HEK293 (cell line): ENCODE data around the gene ARHGAP8.

Source experiments
- CTCF ChIA-PET: fragments of 350-600 bp; formaldehyde crosslinking; extraction: SDS; loops from one replicate; lab custom pipeline; 2021; ENCODE audit warnings: antibody characterized with exemption; lab: Yijun Ruan, JAX
- POLR2A ChIA-PET: fragments of 300-600 bp; formaldehyde crosslinking; extraction: SDS; loops from one replicate; lab custom pipeline; 2020; ENCODE audit warnings: antibody characterized with exemption, inconsistent platforms; lab: Yijun Ruan, JAX
- H3K27ac ChIP-seq: fragments of 200-500 bp; sonication (Bioruptor generic); 2 replicates; pipeline ENCODE4 v1.5.1; 2014; ENCODE audit warnings: low read depth, low read length, control low read depth, inconsistent platforms; ENCODE audit errors: extremely low read depth
- H3K36me3 ChIP-seq, 2 experiments: fragments of 200-500 bp in 1 of 2; sonication (Bioruptor generic) in 1 of 2; 1 replicate in 1 of 2; 2 replicates in 1 of 2; pipeline ENCODE4 v1.5.1; 2014 to 2017; ENCODE audit warnings: inconsistent platforms in 2 of 2, low read length in 2 of 2; ENCODE audit not compliant: control insufficient read depth in 2 of 2, insufficient read depth in 1 of 2
- H3K4me1 ChIP-seq: fragments of 200-500 bp; sonication (Bioruptor generic); 2 replicates; pipeline ENCODE4 v1.5.1; 2014; ENCODE audit warnings: mild to moderate bottlenecking, low read length, inconsistent platforms; ENCODE audit not compliant: control insufficient read depth, insufficient read depth
- H3K4me3 ChIP-seq: 2 replicates; pipeline ENCODE4 v1.5.1; 2011; ENCODE audit warnings: low read depth, mild to moderate bottlenecking, control low read depth, low read length, moderate library complexity
- H3K9me3 ChIP-seq: fragments of 200-500 bp; sonication (Bioruptor generic); 2 replicates; pipeline ENCODE4 v1.5.1; 2014; ENCODE audit warnings: low read depth, low read length, inconsistent platforms; ENCODE audit not compliant: control insufficient read depth, insufficient read depth
- GLI2 ChIP-seq: fragments of 450-650 bp; formaldehyde crosslinking; IDR thresholded peaks from 2 replicates; pipeline ENCODE4; 2017; ENCODE audit warnings: missing biosample characterization, missing genetic modification characterization, low read depth, borderline replicate concordance
- HOXC10 ChIP-seq: sonication (generic); formaldehyde crosslinking; IDR thresholded peaks from 2 replicates; pipeline ENCODE4 v1.8.1; 2023; ENCODE audit warnings: mild to moderate bottlenecking, missing genetic modification reagents
- KLF10 ChIP-seq: fragments of 450-650 bp; IDR thresholded peaks from 2 replicates; pipeline ENCODE4 v1.5.1; 2018; ENCODE audit warnings: missing biosample characterization, mild to moderate bottlenecking, missing genetic modification characterization
- PATZ1 ChIP-seq: fragments of 450-650 bp; formaldehyde crosslinking; IDR thresholded peaks from 2 replicates; pipeline ENCODE4 v1.5.1; 2016; ENCODE audit warnings: missing biosample characterization, missing genetic modification characterization
- PBX3 ChIP-seq: sonication (generic); formaldehyde crosslinking; IDR thresholded peaks from 2 replicates; pipeline ENCODE4 v1.8.1; 2022; ENCODE audit warnings: mild to moderate bottlenecking, moderate library complexity, missing genetic modification reagents
- SETDB1 ChIP-seq: IDR thresholded peaks from one replicate; pipeline ENCODE4 v1.6.1; 2017; ENCODE audit warnings: mild to moderate bottlenecking, low read length, moderate library complexity, mixed read lengths; ENCODE audit not compliant: insufficient read length
- WT1 ChIP-seq: fragments of 450-650 bp; formaldehyde crosslinking; IDR thresholded peaks from 2 replicates; pipeline ENCODE4 v1.5.1; 2016; ENCODE audit warnings: missing biosample characterization, missing genetic modification characterization
- ZBTB48 ChIP-seq: fragments of 450-650 bp; formaldehyde crosslinking; IDR thresholded peaks from 2 replicates; pipeline ENCODE4 v1.5.1; 2016; ENCODE audit warnings: missing biosample characterization, missing genetic modification characterization
- ZNF184 ChIP-seq: fragments of 450-650 bp; IDR thresholded peaks from 2 replicates; pipeline ENCODE4 v1.5.1; 2018; ENCODE audit warnings: missing biosample characterization, mild to moderate bottlenecking, missing genetic modification characterization
- ZNF335 ChIP-seq: fragments of 450-650 bp; formaldehyde crosslinking; conservative IDR thresholded peaks from 2 replicates; pipeline ENCODE4 v1.5.1; 2016; ENCODE audit warnings: missing biosample characterization, missing genetic modification characterization
- ZNF48 ChIP-seq: fragments of 450-650 bp; formaldehyde crosslinking; IDR thresholded peaks from 2 replicates; pipeline ENCODE4 v1.5.1; 2016; ENCODE audit warnings: missing biosample characterization, missing genetic modification characterization
- ZNF558 ChIP-seq: fragments of 450-650 bp; formaldehyde crosslinking; IDR thresholded peaks from 2 replicates; pipeline ENCODE4 v1.5.1; 2016; ENCODE audit warnings: missing biosample characterization, missing genetic modification characterization
- ZNF596 ChIP-seq: fragments of 450-650 bp; IDR thresholded peaks from 2 replicates; pipeline ENCODE4 v1.5.0; 2018; ENCODE audit warnings: missing biosample characterization, mild to moderate bottlenecking, missing genetic modification characterization, moderate library complexity
- ZNF660 ChIP-seq: fragments of 450-650 bp; IDR thresholded peaks from 2 replicates; pipeline ENCODE4 v1.5.1; 2018; ENCODE audit warnings: missing biosample characterization, mild to moderate bottlenecking, missing genetic modification characterization
- ZNF664 ChIP-seq: fragments of 450-650 bp; formaldehyde crosslinking; IDR thresholded peaks from 2 replicates; pipeline ENCODE4 v1.5.1; 2016; ENCODE audit warnings: missing biosample characterization, missing genetic modification characterization
- ZNF768 ChIP-seq: fragments of 450-650 bp; formaldehyde crosslinking; IDR thresholded peaks from 2 replicates; pipeline ENCODE4 v1.5.1; 2018; ENCODE audit warnings: missing biosample characterization, mild to moderate bottlenecking, missing genetic modification characterization
- TF ChIP-seq, protein P1 (sequence below): fragments of 450-650 bp; formaldehyde crosslinking; IDR thresholded peaks from 2 replicates; pipeline ENCODE4 v1.5.1; 2016; ENCODE audit warnings: missing biosample characterization, missing genetic modification characterization
- TF ChIP-seq, protein P2 (sequence below): fragments of 450-650 bp; formaldehyde crosslinking; IDR thresholded peaks from 2 replicates; pipeline ENCODE4 v1.5.1; 2016; ENCODE audit warnings: missing biosample characterization, missing genetic modification characterization
- TF ChIP-seq, protein P3 (sequence below): fragments of 450-650 bp; formaldehyde crosslinking; conservative IDR thresholded peaks from 2 replicates; pipeline ENCODE4 v1.5.1; 2016; ENCODE audit warnings: low read depth, missing biosample characterization, missing genetic modification characterization

ARHGAP8 gene

GRCh38 chr22:44825310-44826150 lies 73.2 kb downstream of the ARHGAP8 start (continued):
- TF ChIP-seq PBX3 (CRISPR knock-in tag), result no peak

DNA sequence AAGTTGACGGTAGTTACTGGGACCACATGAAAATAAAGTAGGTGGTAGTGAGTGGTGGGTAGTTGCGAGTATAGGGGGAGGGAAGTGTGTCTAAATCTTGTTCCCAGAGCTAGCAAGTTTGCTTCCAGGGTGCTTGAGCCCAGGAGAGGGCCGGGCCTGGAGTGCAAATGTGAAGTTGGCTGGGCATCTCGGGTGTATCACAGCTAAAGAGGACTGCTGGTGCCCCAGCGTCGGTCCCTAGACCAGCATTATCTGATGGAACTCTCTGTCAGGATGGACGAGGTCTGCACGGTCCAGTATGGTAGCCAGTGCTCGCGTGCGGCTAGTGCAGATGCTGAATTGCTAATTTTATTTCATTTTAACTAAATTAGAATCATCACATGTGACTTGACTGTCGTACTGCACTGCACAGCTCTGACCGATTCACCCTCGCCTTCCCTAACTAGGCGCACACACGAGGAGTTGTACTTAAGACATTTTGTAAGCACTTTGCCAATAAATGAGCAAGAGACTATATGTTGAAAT lies 75.4 kb downstream of the ARHGAP8 start:
- H3K27ac ChIP-seq, result no peak overlapping the region
- H3K4me3 ChIP-seq, result no peak overlapping the region
- no peak for TF ChIP-seq ZNF596 (tag by site-specific recombination)
- no peak for TF ChIP-seq GLI2 (tag by site-specific recombination)
- no peak for TF ChIP-seq ZNF184
- TF ChIP-seq PATZ1 (tag by site-specific recombination), result no peak
- TF ChIP-seq SETDB1, result no peak
- TF ChIP-seq ZNF664 (tag by site-specific recombination), result no peak
- TF ChIP-seq ZNF558 (tag by site-specific recombination), result no peak
- no peak for TF ChIP-seq ZNF335 (tag by site-specific recombination)
- no peak for TF ChIP-seq ZBTB48 (tag by site-specific recombination)
- no peak for TF ChIP-seq KLF10 (tag by site-specific recombination)
- TF ChIP-seq, protein P1, sequence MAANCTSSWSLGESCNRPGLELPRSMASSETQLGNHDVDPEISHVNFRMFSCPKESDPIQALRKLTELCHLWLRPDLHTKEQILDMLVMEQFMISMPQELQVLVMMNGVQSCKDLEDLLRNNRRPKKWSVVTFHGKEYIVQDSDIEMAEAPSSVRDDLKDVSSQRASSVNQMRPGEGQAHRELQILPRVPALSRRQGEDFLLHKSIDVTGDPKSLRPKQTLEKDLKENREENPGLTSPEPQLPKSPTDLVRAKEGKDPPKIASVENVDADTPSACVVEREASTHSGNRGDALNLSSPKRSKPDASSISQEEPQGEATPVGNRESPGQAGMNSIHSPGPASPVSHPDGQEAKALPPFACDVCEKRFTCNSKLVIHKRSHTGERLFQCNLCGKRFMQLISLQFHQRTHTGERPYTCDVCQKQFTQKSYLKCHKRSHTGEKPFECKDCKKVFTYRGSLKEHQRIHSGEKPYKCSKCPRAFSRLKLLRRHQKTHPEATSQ (tag by site-specific recombination), result no peak
- no peak for TF ChIP-seq ZNF660 (tag by site-specific recombination)
- no peak for TF ChIP-seq HOXC10 (CRISPR knock-in tag)
- TF ChIP-seq ZNF768, result no peak
- TF ChIP-seq WT1 (tag by site-specific recombination), result no peak
- no peak for TF ChIP-seq ZNF48 (tag by site-specific recombination)
- TF ChIP-seq, protein P2, sequence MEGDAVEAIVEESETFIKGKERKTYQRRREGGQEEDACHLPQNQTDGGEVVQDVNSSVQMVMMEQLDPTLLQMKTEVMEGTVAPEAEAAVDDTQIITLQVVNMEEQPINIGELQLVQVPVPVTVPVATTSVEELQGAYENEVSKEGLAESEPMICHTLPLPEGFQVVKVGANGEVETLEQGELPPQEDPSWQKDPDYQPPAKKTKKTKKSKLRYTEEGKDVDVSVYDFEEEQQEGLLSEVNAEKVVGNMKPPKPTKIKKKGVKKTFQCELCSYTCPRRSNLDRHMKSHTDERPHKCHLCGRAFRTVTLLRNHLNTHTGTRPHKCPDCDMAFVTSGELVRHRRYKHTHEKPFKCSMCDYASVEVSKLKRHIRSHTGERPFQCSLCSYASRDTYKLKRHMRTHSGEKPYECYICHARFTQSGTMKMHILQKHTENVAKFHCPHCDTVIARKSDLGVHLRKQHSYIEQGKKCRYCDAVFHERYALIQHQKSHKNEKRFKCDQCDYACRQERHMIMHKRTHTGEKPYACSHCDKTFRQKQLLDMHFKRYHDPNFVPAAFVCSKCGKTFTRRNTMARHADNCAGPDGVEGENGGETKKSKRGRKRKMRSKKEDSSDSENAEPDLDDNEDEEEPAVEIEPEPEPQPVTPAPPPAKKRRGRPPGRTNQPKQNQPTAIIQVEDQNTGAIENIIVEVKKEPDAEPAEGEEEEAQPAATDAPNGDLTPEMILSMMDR (tag by site-specific recombination), result no peak
- TF ChIP-seq, protein P3, sequence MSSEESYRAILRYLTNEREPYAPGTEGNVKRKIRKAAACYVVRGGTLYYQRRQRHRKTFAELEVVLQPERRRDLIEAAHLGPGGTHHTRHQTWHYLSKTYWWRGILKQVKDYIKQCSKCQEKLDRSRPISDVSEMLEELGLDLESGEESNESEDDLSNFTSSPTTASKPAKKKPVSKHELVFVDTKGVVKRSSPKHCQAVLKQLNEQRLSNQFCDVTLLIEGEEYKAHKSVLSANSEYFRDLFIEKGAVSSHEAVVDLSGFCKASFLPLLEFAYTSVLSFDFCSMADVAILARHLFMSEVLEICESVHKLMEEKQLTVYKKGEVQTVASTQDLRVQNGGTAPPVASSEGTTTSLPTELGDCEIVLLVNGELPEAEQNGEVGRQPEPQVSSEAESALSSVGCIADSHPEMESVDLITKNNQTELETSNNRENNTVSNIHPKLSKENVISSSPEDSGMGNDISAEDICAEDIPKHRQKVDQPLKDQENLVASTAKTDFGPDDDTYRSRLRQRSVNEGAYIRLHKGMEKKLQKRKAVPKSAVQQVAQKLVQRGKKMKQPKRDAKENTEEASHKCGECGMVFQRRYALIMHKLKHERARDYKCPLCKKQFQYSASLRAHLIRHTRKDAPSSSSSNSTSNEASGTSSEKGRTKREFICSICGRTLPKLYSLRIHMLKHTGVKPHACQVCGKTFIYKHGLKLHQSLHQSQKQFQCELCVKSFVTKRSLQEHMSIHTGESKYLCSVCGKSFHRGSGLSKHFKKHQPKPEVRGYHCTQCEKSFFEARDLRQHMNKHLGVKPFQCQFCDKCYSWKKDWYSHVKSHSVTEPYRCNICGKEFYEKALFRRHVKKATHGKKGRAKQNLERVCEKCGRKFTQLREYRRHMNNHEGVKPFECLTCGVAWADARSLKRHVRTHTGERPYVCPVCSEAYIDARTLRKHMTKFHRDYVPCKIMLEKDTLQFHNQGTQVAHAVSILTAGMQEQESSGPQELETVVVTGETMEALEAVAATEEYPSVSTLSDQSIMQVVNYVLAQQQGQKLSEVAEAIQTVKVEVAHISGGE, result no peak
- TF ChIP-seq, all 188 proteins: peak for 0
- POLR2A ChIA-PET, result no interaction called here
- H3K36me3 ChIP-seq, result peaks cover 0 to 6% of the 10 kb centered on the region in 2 experiments; a peak in 2 of 3 replicates
- CTCF ChIA-PET, result interaction anchor here (0.6 to 1.2 kb wide), 5 partner anchors 9 to 39 kb away, joined by 3 to 4 read pairs (median 4); no protein-coding TSS in a partner anchor
- no peaks in the 10 kb centered on the region for H3K9me3 ChIP-seq
- no peaks in the 10 kb centered on the region for H3K4me1 ChIP-seq
